ENCODE data around the gene UBE2L5. TPM values are rescaled to one million over a fixed set of nuclear protein-coding genes. Genes with fewer than 3 reads are reported as not detected.
A peak's percentile ranks its signal among the peaks of the same experiment; 100 is the strongest.

Gene UBE2L5
- total and polyA plus RNA-seq, 2 of the 4 experiments (the other 2 are of a cell fraction): 0.18 TPM; not detected in 1

DNA sequence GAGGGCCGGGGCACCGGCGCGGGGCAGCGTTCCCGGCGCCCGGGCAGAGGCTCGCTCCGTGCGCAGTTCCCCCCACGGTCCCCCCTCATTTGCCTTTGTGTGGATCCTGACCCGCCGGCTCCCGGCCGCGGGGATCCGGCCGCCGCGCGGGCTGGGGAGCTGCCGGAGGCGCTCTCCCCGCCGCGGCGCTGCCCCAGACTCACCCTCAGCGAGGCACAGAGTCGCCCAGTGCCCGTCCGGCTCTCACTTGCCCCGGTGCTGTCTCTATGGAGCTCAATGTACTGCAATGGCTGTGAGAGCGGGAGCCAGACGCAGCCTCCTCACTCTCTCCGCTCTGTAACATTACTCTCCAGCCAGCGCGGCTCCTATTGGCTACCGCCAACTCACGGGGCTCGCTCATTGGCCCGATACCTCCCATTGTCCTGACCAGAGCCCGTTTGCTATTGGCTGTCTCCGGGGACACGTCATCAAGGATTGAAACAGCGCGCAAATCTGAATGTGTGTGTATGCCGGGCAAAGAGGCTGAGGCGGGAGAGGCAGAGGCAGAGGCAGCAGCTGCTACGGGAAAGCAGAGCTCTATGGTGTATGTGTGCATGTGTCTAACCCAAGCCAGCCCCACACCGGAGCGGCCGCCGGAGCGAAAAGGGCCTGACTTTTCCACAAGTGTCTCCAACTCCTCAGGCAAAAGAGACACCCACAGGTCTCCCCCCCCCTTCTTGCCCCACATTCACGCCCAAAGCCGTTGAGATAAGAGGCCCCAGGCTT lies 43.5 kb downstream of the UBE2L5 start, which contains the start of gene HMGB1:
Gene HMGB1 (minus strand): TSS at position 344 of the 765 bp plus-strand sequence. CDS start 2,256 bp downstream, outside the sequence.
- BruUV-seq (replicated peaks): no TSS peak
- peak within 1 kb of the TSS; percentile 88 for H2AFZ ChIP-seq (replicated peaks; ENCODE audit: low read length, poor library complexity)
- peak within 1 kb of the TSS; percentile 74 for H3K4me3 ChIP-seq (ENCODE audit: insufficient read depth, low read depth, low read length)
- peak within 1 kb of the TSS; percentile 64 for H3K4me2 ChIP-seq (ENCODE audit: low read depth, low read length)
- peak within 1 kb of the TSS; percentile 76 for H3K9ac ChIP-seq (ENCODE audit: low read depth, low read length)
- no peak within 1 kb of the TSS for H2BK20ac ChIP-seq (ENCODE audit: low read depth, low read length)
- H2BK15ac ChIP-seq (ENCODE audit: low read depth, low read length): 0 out of 3 replicates have a peak within 1 kb of the TSS, but pooled peaks have one; percentile 52
- peaks cover 6% of the 10 kb centered on the region; the same call in 1 of the 2 replicates for H4K20me1 ChIP-seq (ENCODE audit: insufficient read depth, low read length)
- peak within 1 kb of the TSS; percentile 79 for H3K23ac ChIP-seq (ENCODE audit: low read depth, low read length)
- H4K91ac ChIP-seq (ENCODE audit: insufficient read depth, low read depth, low read length): no peak within 1 kb of the TSS; the same call in 1 of the 2 replicates
- in situ Hi-C loops (cut with MboI; ENCODE audit: low sequenced_read_pairs) (loop anchor here (10.0 to 25.0 kb wide), 3 partner anchors 149 to 579 kb away; partner anchors contain the start of gene USPL1), dilution Hi-C loops (cut with HindIII; ENCODE audit: low sequenced_read_pairs, unreplicated experiment) (no loop called here), intact Hi-C loops (cut with micrococcal nuclease) (loop anchor here (1.0 to 2.0 kb wide), 5 partner anchors 107 to 579 kb away; partner anchors contain the start of gene USPL1)
- no peaks in the 10 kb centered on the region for H3K9me3 ChIP-seq (ENCODE audit: control insufficient read depth, insufficient read depth, low read length)
- ChIA-PET CTCF (interaction anchor here (0.6 kb wide), 1 partner anchor 11 kb away, joined by 5 read pairs; no protein-coding TSS in a partner anchor), POLR2A (ENCODE audit: unreplicated experiment) (no interaction called here)
- H3K4ac ChIP-seq (ENCODE audit: low read depth, low read length): peak within 1 kb of the TSS; percentile 78; the same call in 1 of the 2 replicates
- H3K79me1 ChIP-seq (ENCODE audit: low read depth in 1 of 2, low read length in 2 of 2): peaks cover 6 to 7% of the 10 kb centered on the region in 2 experiments; a peak in 3 of 4 replicates
- H4K8ac ChIP-seq (ENCODE audit: low read depth in 2 of 2, low read length in 2 of 2): peak within 1 kb of the TSS in 1 of 2 experiments; percentile 32; a peak in 3 of 4 replicates
- TF ChIP-seq, protein P1, sequence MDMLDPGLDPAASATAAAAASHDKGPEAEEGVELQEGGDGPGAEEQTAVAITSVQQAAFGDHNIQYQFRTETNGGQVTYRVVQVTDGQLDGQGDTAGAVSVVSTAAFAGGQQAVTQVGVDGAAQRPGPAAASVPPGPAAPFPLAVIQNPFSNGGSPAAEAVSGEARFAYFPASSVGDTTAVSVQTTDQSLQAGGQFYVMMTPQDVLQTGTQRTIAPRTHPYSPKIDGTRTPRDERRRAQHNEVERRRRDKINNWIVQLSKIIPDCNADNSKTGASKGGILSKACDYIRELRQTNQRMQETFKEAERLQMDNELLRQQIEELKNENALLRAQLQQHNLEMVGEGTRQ (IDR thresholded peaks at IDR 0.05; ENCODE audit: low read depth, low read length): no peak
- TF ChIP-seq MAZ (IDR thresholded peaks at IDR 0.05; ENCODE audit: borderline replicate concordance, low read depth, low read length): 0 out of 2 replicates have a peak, but pooled peaks have one; percentile 9
- TF ChIP-seq FOS (IDR thresholded peaks at IDR 0.05; ENCODE audit: low read depth, low read length): peak; percentile 66; the same call in 1 of the 2 replicates
- TF ChIP-seq CHD1 (IDR thresholded peaks at IDR 0.05; ENCODE audit: low read depth, low read length): 0 out of 2 replicates have a peak, but pooled peaks have one; percentile 23
- peak; percentile 93 for TF ChIP-seq POLR2A (IDR thresholded peaks at IDR 0.05; ENCODE audit: low read depth, low read length)
- TF ChIP-seq CEBPB (IDR thresholded peaks at IDR 0.05; ENCODE audit: low read depth, low read length): no peak
- peak; percentile 99 for TF ChIP-seq MXI1 (IDR thresholded peaks at IDR 0.05; ENCODE audit: borderline replicate concordance, low read depth, low read length)
- TF ChIP-seq MAFK (IDR thresholded peaks at IDR 0.05; ENCODE audit: low read depth, low read length): no peak
- TF ChIP-seq RFX5 (IDR thresholded peaks at IDR 0.05; ENCODE audit: low read depth, low read length): 0 out of 2 replicates have a peak, but pooled peaks have one; percentile 30
- H2BK120ac ChIP-seq (ENCODE audit: low read depth, low read length): no peak within 1 kb of the TSS
- H4K5ac ChIP-seq (ENCODE audit: low read depth, low read length): no peak within 1 kb of the TSS
- H2AK5ac ChIP-seq (ENCODE audit: low read depth, low read length): no peak within 1 kb of the TSS
- H2AK9ac ChIP-seq (replicated peaks; ENCODE audit: low read depth, low read length, poor library complexity): peak within 1 kb of the TSS; percentile 7
- ATAC-seq (ENCODE audit: low read depth): peak; percentile 89
- H3K18ac ChIP-seq (ENCODE audit: low read depth, low read length): no peak within 1 kb of the TSS
- WGBS, 2 experiments (ENCODE audit: extremely low coverage in 2 of 2, insufficient read length in 1 of 2): 0% methylated on average over 43 of the region's 57 CpGs; no CpG with 5 or more reads in 1 of the 2 experiments
- peaks cover 3% of the 10 kb centered on the region for H3K4me1 ChIP-seq (ENCODE audit: control insufficient read depth, insufficient read depth, low read length)
- peak within 1 kb of the TSS; percentile 84 for H2BK5ac ChIP-seq (ENCODE audit: low read depth, low read length, poor library complexity, severe bottlenecking)
- no peak within 1 kb of the TSS for H3K14ac ChIP-seq (replicated peaks; ENCODE audit: low read depth, low read length)
- no peak within 1 kb of the TSS; the same call in 1 of the 2 replicates for H3K56ac ChIP-seq (ENCODE audit: extremely low read depth, insufficient read depth, low read length)
- DNase-seq: peak; percentile 99
- peaks cover 2% of the 10 kb centered on the region for H3K36me3 ChIP-seq (ENCODE audit: control insufficient read depth, insufficient read depth, low read length)
- no peaks in the 10 kb centered on the region for H3K9me1 ChIP-seq (ENCODE audit: insufficient read depth, low read length)
- H3K27me3 ChIP-seq (ENCODE audit: control insufficient read depth, insufficient read depth, low read length): no peaks in the 10 kb centered on the region
- peak within 1 kb of the TSS; percentile 87 for H3K27ac ChIP-seq (ENCODE audit: insufficient read depth, low read length)
